Aorta (tissue), 5 donors: ENCODE data around the gene ZAR1L. TPM values are rescaled to one million over a fixed set of nuclear protein-coding genes. Genes with fewer than 3 reads are reported as not detected.

Experiments used
- ATAC-seq: fragments of 200-7000 bp; cut with Tn5 transposase; one replicate; pipeline ENCODE4 v1.9.1; 2022; ENCODE audit warnings: moderate library complexity; ENCODE audit not compliant: low FRiP score
- DNase-seq, 2 donors: peaks; one replicate each; pipeline ENCODE4 v3.0.0-alpha.2; 2020
- H3K27ac ChIP-seq, 2 donors: one replicate each; pipeline ENCODE4 v1.5.1; 2013; ENCODE audit warnings: low read length in 2 of 2, mild to moderate bottlenecking in 2 of 2, moderate library complexity in 2 of 2, control low read depth in 1 of 2, inconsistent platforms in 1 of 2, low read depth in 1 of 2
- H3K27me3 ChIP-seq, 2 donors: one replicate each; pipeline ENCODE4 v1.6.1; 2013; ENCODE audit warnings: control low read depth in 1 of 2, low read length in 1 of 2, mild to moderate bottlenecking in 1 of 2, moderate library complexity in 1 of 2; ENCODE audit not compliant: insufficient read depth in 2 of 2, control insufficient read depth in 1 of 2
- H3K36me3 ChIP-seq, 2 donors: one replicate each; pipeline ENCODE4 v1.6.1; 2013; ENCODE audit warnings: control low read depth in 1 of 2, low read length in 1 of 2, mild to moderate bottlenecking in 1 of 2; ENCODE audit not compliant: insufficient read depth in 2 of 2, control insufficient read depth in 1 of 2
- H3K4me1 ChIP-seq, 2 donors: one replicate each; pipeline ENCODE4 v1.6.1; 2013; ENCODE audit warnings: low read length in 2 of 2, control low read depth in 1 of 2, mild to moderate bottlenecking in 1 of 2, moderate library complexity in 1 of 2; ENCODE audit not compliant: insufficient read depth in 2 of 2, control insufficient read depth in 1 of 2
- H3K4me3 ChIP-seq, 2 donors: one replicate each; pipeline ENCODE4 v1.5.1; 2013; ENCODE audit warnings: low read length in 2 of 2, control low read depth in 1 of 2, mild to moderate bottlenecking in 1 of 2
- H3K9me3 ChIP-seq: one replicate; pipeline ENCODE4 v1.6.1; 2013; ENCODE audit warnings: mild to moderate bottlenecking, low read length; ENCODE audit not compliant: control insufficient read depth
- WGBS, 2 donors: extraction: QIAGEN DNeasy Blood & Tissue Kit; methylation state at CpG; one replicate each; pipeline ENCODE4 v1.1.7; 2013; 5-methylcytosine and 5-hydroxymethylcytosine counted together
- intact Hi-C, 2 donors: fragments of 100-400 bp; cut with DNase I; formaldehyde crosslinking; loops; one replicate each; pipeline versions ENCODE4 v1.14.2 to v1.15.0; 2022
- polyA plus RNA-seq, 2 donors: library from polyadenylated mRNA; stranded (reverse); fragments of 200-250 nt; gene quantifications; one replicate each; pipeline ENCODE4 v1.2.3, GENCODE V29; 2013
- total RNA-seq, 2 donors: library from RNA; stranded (reverse); fragmentation: NEBNext Ultra II Directional; extraction: Animal tissue kit (Norgen Biotek cat#: 25700); gene quantifications; one replicate each; pipeline ENCODE4 v1.2.1, GENCODE V29; 2021
- donor health status: healthy with polysubstance abuse.
- donor health status: Bipolar disorder and iron deficiency.
- donor health status: DM: no; HTN: no; CAD: no.
- donor health status: DM: no; HTN: no; CAD: no.
- donor health status: DM: yes; HTN: yes; CAD: no.

ZAR1L gene
- total and polyA plus RNA-seq, 4 donors, result not detected

GRCh38 chr13:32297206-32297605, 18.0 kb downstream of the ZAR1L start:
- no peaks in the 10 kb centered on the region for H3K9me3 ChIP-seq
- H3K27ac ChIP-seq, result no peak overlapping the region
- peaks cover 0 to 5% of the 10 kb centered on the region in 2 donors for H3K36me3 ChIP-seq
- H3K4me1 ChIP-seq, result no peaks in the 10 kb centered on the region
- DNase-seq, result no peak
- intact Hi-C loops, result no loop called here
- no peak overlapping the region for H3K4me3 ChIP-seq
- ATAC-seq, result no peak
- no peaks in the 10 kb centered on the region for H3K27me3 ChIP-seq
- WGBS, 2 donors, result 66 to 74% methylated on average over 2 of the region's 2 CpGs

GRCh38 chr13:32285633-32285965, 29.6 kb downstream of the ZAR1L start:
- ATAC-seq, result no peak

GRCh38 chr13:32284927-32285632, 30.1 kb downstream of the ZAR1L start:
- DNase-seq (no peak), ATAC-seq (peak; percentile 73)
- intact Hi-C loops, result no loop called here
- Histone ChIP-seq H3K9me3 (no peaks in the 10 kb centered on the region), H3K36me3 (peaks cover 0 to 7% of the 10 kb centered on the region in 2 donors), H3K27ac (peak overlapping the region in 1 of 2 donors; percentile 43), H3K27me3 (no peaks in the 10 kb centered on the region), H3K4me3 (no peak overlapping the region), H3K4me1 (no peaks in the 10 kb centered on the region)
- whole genome bisulfite sequencing, 2 donors, result 3 to 4% methylated on average over 6 of the region's 6 CpGs

More at GRCh38 chr13:32285633-32285965, 29.6 kb downstream of the ZAR1L start:
- H3K27ac ChIP-seq, result peak overlapping the region in 1 of 2 donors; percentile 43
- no peaks in the 10 kb centered on the region for H3K4me1 ChIP-seq
- no peaks in the 10 kb centered on the region for H3K9me3 ChIP-seq
- H3K27me3 ChIP-seq, result no peaks in the 10 kb centered on the region
- peaks cover 4 to 11% of the 10 kb centered on the region in 2 donors for H3K36me3 ChIP-seq
- intact Hi-C loops, result no loop called here
- WGBS, 2 donors, result 11 to 15% methylated on average over 4 of the region's 4 CpGs
- H3K4me3 ChIP-seq, result no peak overlapping the region
- DNase-seq, result no peak

GRCh38 chr13:32282096-32282711, 33.0 kb downstream of the ZAR1L start:
- DNase-seq (no peak), ATAC-seq (no peak)
- intact Hi-C loops, result no loop called here
- no peaks in the 10 kb centered on the region for H3K4me1 ChIP-seq
- H3K36me3 ChIP-seq, result peaks cover 10 to 16% of the 10 kb centered on the region in 2 donors
- H3K4me3 ChIP-seq, result no peak overlapping the region
- WGBS, 2 donors, result 61 to 62% methylated on average over 2 of the region's 2 CpGs
- H3K27me3 ChIP-seq, result no peaks in the 10 kb centered on the region
- H3K9me3 ChIP-seq, result no peaks in the 10 kb centered on the region
- H3K27ac ChIP-seq, result no peak overlapping the region

- ATAC-seq, result no peak
- Histone ChIP-seq H3K27ac (no peak overlapping the region), H3K4me1 (no peaks in the 10 kb centered on the region), H3K36me3 (peaks cover 10 to 19% of the 10 kb centered on the region in 2 donors), H3K9me3 (no peaks in the 10 kb centered on the region), H3K27me3 (no peaks in the 10 kb centered on the region), H3K4me3 (no peak overlapping the region)
- DNase-seq, result no peak
- 89 to 92% methylated on average over 1 of the region's 1 CpG for WGBS, 2 donors
- intact Hi-C loops, result no loop called here
Measured at GRCh38 chr13:32281096-32281495, 34.1 kb downstream of the ZAR1L start.

GRCh38 chr13:32278426-32278825, 36.7 kb downstream of the ZAR1L start:
- 77 to 81% methylated on average over 3 of the region's 3 CpGs for WGBS, 2 donors
- Histone ChIP-seq H3K27ac (no peak overlapping the region), H3K27me3 (no peaks in the 10 kb centered on the region), H3K9me3 (no peaks in the 10 kb centered on the region), H3K4me1 (no peaks in the 10 kb centered on the region), H3K36me3 (peaks cover 10 to 22% of the 10 kb centered on the region in 2 donors), H3K4me3 (no peak overlapping the region)
- intact Hi-C loops, result no loop called here
- ATAC-seq (no peak), DNase-seq (no peak)

- WGBS, 2 donors, result 95 to 96% methylated on average over 1 of the region's 1 CpG
- intact Hi-C loops, result no loop called here
Measured at GRCh38 chr13:32277839-32278238, 37.3 kb downstream of the ZAR1L start.

GRCh38 chr13:32272021-32272683, 43.0 kb downstream of the ZAR1L start:
- WGBS, 2 donors, result 55 to 63% methylated on average over 4 of the region's 4 CpGs
- no peak for ATAC-seq
- no peaks in the 10 kb centered on the region for H3K4me1 ChIP-seq

More at GRCh38 chr13:32277839-32278238, 37.3 kb downstream of the ZAR1L start:
- H3K27ac ChIP-seq, result no peak overlapping the region
- DNase-seq (no peak), ATAC-seq (no peak)
- no peaks in the 10 kb centered on the region for H3K9me3 ChIP-seq
- peaks cover 10 to 24% of the 10 kb centered on the region in 2 donors for H3K36me3 ChIP-seq
- H3K27me3 ChIP-seq, result no peaks in the 10 kb centered on the region
- no peak overlapping the region for H3K4me3 ChIP-seq
- H3K4me1 ChIP-seq, result no peaks in the 10 kb centered on the region

More at GRCh38 chr13:32272021-32272683, 43.0 kb downstream of the ZAR1L start:
- peaks cover 6 to 20% of the 10 kb centered on the region in 2 donors for H3K36me3 ChIP-seq
- H3K4me3 ChIP-seq, result no peak overlapping the region
- no peak for DNase-seq
- H3K27ac ChIP-seq, result no peak overlapping the region
- no peaks in the 10 kb centered on the region for H3K27me3 ChIP-seq
- no peaks in the 10 kb centered on the region for H3K9me3 ChIP-seq
- intact Hi-C loops, result no loop called here
